GM23248 (cell line): Measurements from ENCODE around the gene SLC6A4.

Source experiments
- EZH2 ChIP-seq: fragments of 200-600 bp; sonication (generic); IDR thresholded peaks from 2 replicates; pipeline ENCODE4 v1.6.1; 2018; ENCODE audit warnings: antibody characterized with exemption, mild to moderate bottlenecking; ENCODE audit not compliant: insufficient read depth, poor library complexity, severe bottlenecking
- EZH2phosphoT487 ChIP-seq: fragments of 200-600 bp; sonication (generic); IDR thresholded peaks from 2 replicates; pipeline ENCODE4 v1.6.1; 2018; ENCODE audit warnings: antibody characterized with exemption, moderate library complexity, mild to moderate bottlenecking, low read depth; ENCODE audit not compliant: insufficient read depth

GRCh38 chr17:30160419-30161172, 74.9 kb downstream of the SLC6A4 start:
- TF ChIP-seq EZH2 (no peak), EZH2phosphoT487 (no peak)
